K562 (cell line): ENCODE data around the gene PLA2G4F. TPM values are rescaled to one million over a fixed set of nuclear protein-coding genes. Genes with fewer than 3 reads are reported as not detected.

Source experiments
- ARNT ChIP-seq, 2 experiments: fragments of 450-650 bp; IDR thresholded peaks; 2 replicates each; pipeline ENCODE4 v1.6.1; 2016; ENCODE audit warnings: mild to moderate bottlenecking in 1 of 2
- BRD4 ChIP-seq: fragments of 200-600 bp; sonication (generic); IDR thresholded peaks from 2 replicates; pipeline ENCODE4 v1.6.1; 2017; ENCODE audit warnings: inconsistent platforms
- CBX8 ChIP-seq: fragments of 200-600 bp; sonication (generic); IDR thresholded peaks from 2 replicates; pipeline ENCODE4 v1.6.1; 2012; ENCODE audit warnings: borderline replicate concordance, mixed run types, low read depth, mild to moderate bottlenecking, moderate library complexity, mixed read lengths, low read length, control low read depth, inconsistent platforms; ENCODE audit not compliant: poor library complexity, severe bottlenecking; ENCODE audit errors: extremely low read depth
- DEAF1 ChIP-seq: fragments of 450-650 bp; formaldehyde crosslinking; IDR thresholded peaks from 2 replicates; pipeline ENCODE4 v1.4.0; 2020; ENCODE audit warnings: mild to moderate bottlenecking, moderate library complexity
- ERF ChIP-seq: fragments of 450-650 bp; formaldehyde crosslinking; IDR thresholded peaks from 2 replicates; pipeline ENCODE4 v1.4.0; 2020; ENCODE audit warnings: mild to moderate bottlenecking, mixed read lengths
- FOXK1 ChIP-seq: sonication (generic); formaldehyde crosslinking; IDR thresholded peaks from 2 replicates; pipeline ENCODE4 v1.8.0; 2022; ENCODE audit warnings: missing genetic modification reagents, mild to moderate bottlenecking, borderline replicate concordance
- NR2F6 ChIP-seq: fragments of 450-650 bp; formaldehyde crosslinking; IDR thresholded peaks from 2 replicates; pipeline ENCODE4 v1.4.0; 2020; ENCODE audit warnings: mild to moderate bottlenecking
- NR3C1 ChIP-seq: sonication (generic); formaldehyde crosslinking; IDR thresholded peaks from 2 replicates; pipeline ENCODE4 v1.8.1; 2022; ENCODE audit warnings: missing genetic modification reagents
- PML ChIP-seq: IDR thresholded peaks from 2 replicates; pipeline ENCODE4 v1.6.1; 2012; ENCODE audit warnings: low read length, inconsistent platforms
- REST ChIP-seq, 2 experiments: fragments of 450-650 bp; formaldehyde crosslinking in 1 of 2; IDR thresholded peaks; 2 replicates each; pipeline versions ENCODE4 v1.4.0 to v1.6.1; 2014 to 2020; ENCODE audit warnings: mild to moderate bottlenecking in 2 of 2, borderline replicate concordance in 1 of 2, low read depth in 1 of 2
- SIN3B ChIP-seq: fragments of 450-650 bp; IDR thresholded peaks from 2 replicates; pipeline ENCODE4 v1.6.1; 2017; ENCODE audit warnings: low read depth, mild to moderate bottlenecking, moderate library complexity
- SOX6 ChIP-seq: fragments of 450-650 bp; IDR thresholded peaks from 2 replicates; pipeline ENCODE4 v1.6.1; 2014; ENCODE audit warnings: mild to moderate bottlenecking
- VEZF1 ChIP-seq: fragments of 200-800 bp; sonication (Bioruptor generic); IDR thresholded peaks from 2 replicates; pipeline ENCODE4 v1.6.1; 2017; ENCODE audit warnings: missing genetic modification characterization, missing compliant biosample characterization
- XRCC5 ChIP-seq: fragments of 200-400 bp; formaldehyde crosslinking; IDR thresholded peaks from 2 replicates; pipeline ENCODE4 v1.6.1; 2017; ENCODE audit warnings: low read depth, mild to moderate bottlenecking, low read length
- ZFPM2 ChIP-seq: fragments of 250-450 bp; sonication (Bioruptor Pico); IDR thresholded peaks from 2 replicates; pipeline ENCODE4 v1.5.1; 2022; ENCODE audit warnings: mild to moderate bottlenecking
- ZNF12 ChIP-seq: sonication (generic); formaldehyde crosslinking; IDR thresholded peaks from 2 replicates; pipeline ENCODE4 v1.4.0; 2020; ENCODE audit warnings: mild to moderate bottlenecking, missing genetic modification reagents
- polyA plus RNA-seq, 8 experiments: library from polyadenylated mRNA; depleted of rRNA in 4 of 8; stranded (reverse) in 5 of 8; unstranded in 3 of 8; fragments of >200 nt; fragmentation: Nextera tagmentation in 2 of 8; fragmentation: Illumina TruSeq in 1 of 8; extraction: Ambion mirVana in 2 of 8; extraction: Trizol in 1 of 8; gene quantifications; 2 replicates each; pipeline versions ENCODE4 v1.2.1 to v1.2.3, GENCODE V29; 2011 to 2014; ENCODE audit warnings: inconsistent platforms in 1 of 8, missing spikeins in 1 of 8
- total RNA-seq, 7 experiments: library from RNA; depleted of rRNA in 6 of 7; stranded (reverse); fragments of >200 nt in 6 of 7; fragmentation: Illumina TruSeq in 2 of 7; extraction: Trizol in 2 of 7; gene quantifications; 2 replicates each; pipeline versions ENCODE4 v1.2.1 to v1.2.3, GENCODE V29; 2011 to 2021; ENCODE audit warnings: low replicate concordance in 1 of 7

The PLA2G4F gene
- total and polyA plus RNA-seq, 9 of the 15 experiments (the other 6 are each of a cell fraction or from before 2014, with no cell fraction given) = 0.02 TPM; not detected in 8

- no peak for TF ChIP-seq VEZF1 (CRISPR knock-in tag)
- TF ChIP-seq XRCC5 = 0 out of 2 replicates have a peak, but pooled peaks have one; percentile 67
- no peak for TF ChIP-seq NR3C1
- TF ChIP-seq CBX8 = no peak
- TF ChIP-seq REST (IDR thresholded peaks at IDR 0.05; ENCODE audit: borderline replicate concordance) = peak; percentile 70
- no peak for TF ChIP-seq REST (CRISPR knock-in tag; IDR thresholded peaks at IDR 0.05; ENCODE audit: low read depth)
- TF ChIP-seq DEAF1 (CRISPR knock-in tag) = peak; percentile 9; the same call in 1 of the 2 replicates
- TF ChIP-seq FOXK1 (CRISPR knock-in tag) = no peak
- TF ChIP-seq ZFPM2 (CRISPR knock-in tag) = no peak
- TF ChIP-seq NR2F6 = no peak
- TF ChIP-seq PML = no peak
- TF ChIP-seq ZNF12 (CRISPR knock-in tag) = no peak
- no peak for TF ChIP-seq BRD4
- no peak for TF ChIP-seq ERF (CRISPR knock-in tag)
- TF ChIP-seq ARNT (IDR thresholded peaks at IDR 0.05) = no peak
- no peak for TF ChIP-seq SIN3B
- TF ChIP-seq SOX6 = no peak
Observed at GRCh38 chr15:42133886-42134502, 22.4 kb downstream of the PLA2G4F start (continued).
